HepG2 (cell line): ENCODE results near the gene SOWAHA. TPM values are rescaled to one million over a fixed set of nuclear protein-coding genes. Genes with fewer than 3 reads are reported as not detected.

ENCODE experiments used
- ATAC-seq: fragments of 200-7000 bp; cut with Tn5 transposase; 3 replicates; pipeline ENCODE4 v1.9.1; 2020; ENCODE audit warnings: mild to moderate bottlenecking, moderate library complexity
- BruUV-seq: library from RNA; stranded (reverse); fragments of 400-500 nt; replicated peaks from 2 replicates; lab custom pipeline; 2021; lab: Mats Ljungman, UMichigan
- CTCF ChIA-PET: fragments of 300-600 bp; formaldehyde crosslinking; extraction: SDS; loops from one replicate; lab custom pipeline; 2021; ENCODE audit warnings: low total read pairs, inconsistent platforms, low intra/inter-chr PET ratio; lab: Yijun Ruan, JAX
- POLR2A ChIA-PET: fragments of 350-600 bp; sonication (Branson Sonifier 250); formaldehyde crosslinking; loops from one replicate; lab custom pipeline; 2020; ENCODE audit warnings: antibody characterized with exemption, inconsistent platforms; lab: Yijun Ruan, JAX
- DNase-seq: peaks from one replicate; pipeline ENCODE4 v3.0.0-alpha.2; 2015; ENCODE audit warnings: low spot score
- FAIRE-seq: peaks from 3 replicates; lab custom pipeline; 2011; peaks lifted over from hg19 to GRCh38; lab: Jason Lieb, UNC
- H2AFZ ChIP-seq: one replicate; pipeline ENCODE4 v1.6.1; 2011; ENCODE audit warnings: low read length, inconsistent platforms
- H3K27ac ChIP-seq: fragments of 300-600 bp; 3 replicates; pipeline ENCODE4 v1.8.0; 2011; ENCODE audit warnings: mixed run types, mild to moderate bottlenecking, mixed read lengths, low read length, inconsistent platforms; ENCODE audit not compliant: insufficient read depth; ENCODE audit errors: extremely low read length
- H3K27me3 ChIP-seq, 2 experiments: fragments of 200-600 bp in 1 of 2; 2 replicates in 1 of 2; 3 replicates in 1 of 2; pipeline versions ENCODE4 v1.6.0 to v1.8.0; 2011; ENCODE audit warnings: low read length in 2 of 2, mild to moderate bottlenecking in 2 of 2, moderate library complexity in 2 of 2, inconsistent platforms in 1 of 2; ENCODE audit not compliant: insufficient read depth in 2 of 2, control insufficient read depth in 1 of 2
- H3K36me3 ChIP-seq, 2 experiments: fragments of 200-600 bp in 1 of 2; replicated peaks in 1 of 2; 2 replicates in 1 of 2; 3 replicates in 1 of 2; pipeline versions ENCODE4 v1.5.1 to v1.8.0; 2011; ENCODE audit warnings: low read length in 2 of 2, inconsistent platforms in 1 of 2; ENCODE audit not compliant: insufficient read depth in 2 of 2, control insufficient read depth in 1 of 2
- H3K4me1 ChIP-seq: 2 replicates; pipeline ENCODE4 v1.5.1; 2012; ENCODE audit warnings: low read length, inconsistent platforms; ENCODE audit not compliant: insufficient read depth
- H3K4me2 ChIP-seq: 2 replicates; pipeline ENCODE4 v1.6.0; 2011; ENCODE audit warnings: low read depth, low read length, inconsistent platforms
- H3K4me3 ChIP-seq, 3 experiments: fragments of 200-600 bp in 1 of 3; sonication (generic), shearing (Covaris generic) in 1 of 3; replicated peaks in 1 of 3; 2 replicates each; pipeline ENCODE4 v1.5.1; 2011 to 2016; ENCODE audit warnings: low read length in 3 of 3, inconsistent platforms in 2 of 3, low read depth in 2 of 3, mild to moderate bottlenecking in 2 of 3, control low read depth in 1 of 3, mixed read lengths in 1 of 3; ENCODE audit not compliant: insufficient read depth in 1 of 3
- H3K79me2 ChIP-seq: one replicate; pipeline ENCODE4 v1.6.1; 2011; ENCODE audit warnings: low read length, inconsistent platforms; ENCODE audit not compliant: insufficient read depth
- H3K9ac ChIP-seq: 2 replicates; pipeline ENCODE4 v1.6.0; 2011; ENCODE audit warnings: mild to moderate bottlenecking, low read depth, low read length, inconsistent platforms; ENCODE audit not compliant: insufficient read depth
- H3K9me3 ChIP-seq: 2 replicates; pipeline ENCODE4 v1.5.1; 2012; ENCODE audit warnings: mild to moderate bottlenecking, low read length
- H4K20me1 ChIP-seq: 2 replicates; pipeline ENCODE4 v1.6.0; 2011; ENCODE audit warnings: inconsistent platforms, mild to moderate bottlenecking, low read length, moderate library complexity; ENCODE audit not compliant: insufficient read depth
- CEBPZ ChIP-seq: IDR thresholded peaks from 2 replicates; pipeline ENCODE4 v1.6.1; 2012; ENCODE audit warnings: low read length, improper control_type of control experiment
- DMTF1 ChIP-seq: sonication (generic); formaldehyde crosslinking; IDR thresholded peaks from 2 replicates; pipeline ENCODE4 v1.4.0; 2020; ENCODE audit warnings: mild to moderate bottlenecking, missing genetic modification reagents
- FOXJ3 ChIP-seq: sonication (generic); formaldehyde crosslinking; IDR thresholded peaks from 2 replicates; pipeline ENCODE4 v1.4.0; 2020; ENCODE audit warnings: missing genetic modification reagents, mild to moderate bottlenecking, borderline replicate concordance
- HMG20B ChIP-seq: conservative IDR thresholded peaks from 2 replicates; pipeline ENCODE4 v1.6.1; 2016; ENCODE audit warnings: missing genetic modification reagents, missing compliant biosample characterization
- HNF4G ChIP-seq, 2 experiments: sonication (generic) in 1 of 2; formaldehyde crosslinking in 1 of 2; IDR thresholded peaks; 2 replicates each; pipeline versions ENCODE4 v1.4.0 to v1.6.1; 2011 to 2020; ENCODE audit warnings: borderline replicate concordance in 2 of 2, low read depth in 2 of 2, mild to moderate bottlenecking in 2 of 2, low read length in 1 of 2, missing genetic modification reagents in 1 of 2, moderate library complexity in 1 of 2
- IKZF5 ChIP-seq: IDR thresholded peaks from 2 replicates; pipeline ENCODE4 v1.6.1; 2018; ENCODE audit warnings: missing genetic modification reagents, mild to moderate bottlenecking, missing compliant biosample characterization
- KAT8 ChIP-seq: IDR thresholded peaks from 2 replicates; pipeline ENCODE4 v1.6.1; 2016; ENCODE audit warnings: missing genetic modification reagents, missing compliant biosample characterization
- RCOR2 ChIP-seq: IDR thresholded peaks from 2 replicates; pipeline ENCODE4 v1.6.1; 2016; ENCODE audit warnings: missing biosample characterization, missing genetic modification reagents
- RXRA ChIP-seq: sonication (generic); formaldehyde crosslinking; IDR thresholded peaks from 2 replicates; pipeline ENCODE4 v1.5.1; 2020; ENCODE audit warnings: missing genetic modification reagents
- SNAPC2 ChIP-seq: sonication (generic); formaldehyde crosslinking; IDR thresholded peaks from 2 replicates; pipeline ENCODE4 v1.8.1; 2022; ENCODE audit warnings: mild to moderate bottlenecking, missing genetic modification reagents
- TIGD3 ChIP-seq: sonication (generic); formaldehyde crosslinking; IDR thresholded peaks from 2 replicates; pipeline ENCODE4 v1.5.1; 2020; ENCODE audit warnings: mild to moderate bottlenecking, missing genetic modification reagents, borderline replicate concordance
- ZFP37 ChIP-seq: sonication (generic); formaldehyde crosslinking; IDR thresholded peaks from 2 replicates; pipeline ENCODE4 v1.4.0; 2020; ENCODE audit warnings: missing genetic modification reagents, borderline replicate concordance
- ZGPAT ChIP-seq: IDR thresholded peaks from 2 replicates; pipeline ENCODE4 v1.6.1; 2016; ENCODE audit warnings: mild to moderate bottlenecking
- ZNF572 ChIP-seq: sonication (generic); formaldehyde crosslinking; IDR thresholded peaks from 2 replicates; pipeline ENCODE4 v1.5.1; 2020; ENCODE audit warnings: mild to moderate bottlenecking, missing genetic modification reagents
- WGBS: methylation state at CpG from one replicate; pipeline ENCODE4 v1.1.6; 2017; ENCODE audit warnings: low lambda C conversion rate; 5-methylcytosine and 5-hydroxymethylcytosine counted together
- in situ Hi-C: cut with HindIII; loops from 2 replicates; pipeline ENCODE4 v1.10.0; 2017; ENCODE audit warnings: low pct_unique_long_range_greater_than_20kb; ENCODE audit not compliant: extremely low pct_ligation_motif_present
- intact Hi-C: fragments of 100-400 bp; cut with micrococcal nuclease; formaldehyde crosslinking; loops from one replicate; pipeline ENCODE4 v1.10.0; 2022; ENCODE audit not compliant: unreplicated experiment
- polyA plus RNA-seq, 8 experiments: library from polyadenylated mRNA; depleted of rRNA in 3 of 8; stranded (reverse) in 7 of 8; unstranded in 1 of 8; fragments of >200 nt; fragmentation: Illumina TruSeq in 4 of 8; extraction: Trizol in 4 of 8; gene quantifications; 2 replicates each; pipeline versions ENCODE4 v1.2.1 to v1.2.3, GENCODE V29; 2011 to 2016; ENCODE audit warnings: low read depth in 4 of 8, missing spikeins in 1 of 8, mixed read lengths in 1 of 8; ENCODE audit not compliant: insufficient read depth in 1 of 8
- total RNA-seq, 5 experiments: library from RNA; depleted of rRNA; stranded (reverse); fragments of >200 nt; fragmentation: Illumina TruSeq; extraction: Trizol; gene quantifications; 2 replicates each; pipeline ENCODE4 v1.2.3, GENCODE V29; 2016; ENCODE audit warnings: low read depth in 1 of 5

The SOWAHA gene
- total and polyA plus RNA-seq, 2 of the 13 experiments (the other 11 are each of a cell fraction or from before 2014, with no cell fraction given) = 0.95 to 1.9 TPM

GRCh38 chr5:132785864-132786263 lies 27.2 kb upstream of the SOWAHA start:
- no peak for DNase-seq
- no peak overlapping the region for H2AFZ ChIP-seq
- H3K36me3 ChIP-seq = no peaks in the 10 kb centered on the region; a peak in 2 of 5 replicates
- in situ Hi-C loops (no loop called here), intact Hi-C loops (no loop called here)
- no peak for FAIRE-seq
- H3K4me1 ChIP-seq = 0 out of 2 replicates have a peak, but pooled peaks cover 14% of the 10 kb centered on the region
- H3K4me2 ChIP-seq = no peak overlapping the region
- POLR2A ChIA-PET = interaction anchor here (1.5 kb wide), 1 partner anchor 21 kb away, joined by 8 read pairs; no protein-coding TSS in a partner anchor
- H3K27me3 ChIP-seq = no peaks in the 10 kb centered on the region
- no peak overlapping the region for H3K27ac ChIP-seq
- no peaks in the 10 kb centered on the region for H3K9me3 ChIP-seq
- no TSS peak for BruUV-seq
- CTCF ChIA-PET = no interaction called here
- H4K20me1 ChIP-seq = no peaks in the 10 kb centered on the region
- H3K4me3 ChIP-seq = no peak overlapping the region
- no peak overlapping the region for H3K9ac ChIP-seq
- ATAC-seq = no peak
- 95% methylated on average over 4 of the region's 4 CpGs for WGBS
- no peaks in the 10 kb centered on the region for H3K79me2 ChIP-seq
- TF ChIP-seq RCOR2 (CRISPR knock-in tag) (no peak), HNF4G (IDR thresholded peaks at IDR 0.05; ENCODE audit: borderline replicate concordance, low read depth, low read length) (no peak), HNF4G (CRISPR knock-in tag; IDR thresholded peaks at IDR 0.05; ENCODE audit: borderline replicate concordance, low read depth) (no peak), ZFP37 (CRISPR knock-in tag) (no peak), ZNF572 (CRISPR knock-in tag) (no peak), RXRA (CRISPR knock-in tag) (no peak), SNAPC2 (CRISPR knock-in tag) (no peak), FOXJ3 (CRISPR knock-in tag) (no peak), TIGD3 (CRISPR knock-in tag) (no peak), ZGPAT (CRISPR knock-in tag) (no peak), IKZF5 (no peak), HMG20B (CRISPR knock-in tag) (no peak), DMTF1 (no peak), KAT8 (CRISPR knock-in tag) (no peak), CEBPZ (no peak)
